NCI-H524 (cell line): ENCODE data around the gene TRIM40.
"Not testable (repeated sequence)": the region's sequence is repeated elsewhere in the genome, so short reads cannot be mapped to it uniquely, and the experiment has no call there.

ENCODE experiments used
- DNase-seq, 2 experiments: peaks; one replicate each; lab custom pipeline; 2025; lab: John Stamatoyannopoulos, UW

Gene TRIM40

GRCh38 chr6:30163090-30163917 lies 27.4 kb downstream of the TRIM40 start, which contains the start of gene TRIM15:
Gene TRIM15 (plus strand): TSS chr6:30163546. CDS start chr6:30163685, 139 bp downstream.
- no peak for DNase-seq

- no peak for DNase-seq
These were observed 28.1 kb downstream of the TRIM40 start for GRCh38 chr6:30163918-30164654.

- no peak for DNase-seq
These were observed 28.8 kb downstream of the TRIM40 start for GRCh38 chr6:30164714-30165113.

- not testable (repeated sequence) for DNase-seq
These were observed 29.3 kb downstream of the TRIM40 start for GRCh38 chr6:30165238-30165637.

- DNase-seq = no peak
These were observed 31.2 kb downstream of the TRIM40 start for GRCh38 chr6:30167101-30167500.

- no peak for DNase-seq
These were observed 32.8 kb downstream of the TRIM40 start for GRCh38 chr6:30168741-30169140.

- DNase-seq = peak; percentile 21 to 60
These were observed 34.0 kb downstream of the TRIM40 start for GRCh38 chr6:30169658-30170614.

GRCh38 chr6:30171677-30172471 lies 35.9 kb downstream of the TRIM40 start:
- peak; percentile 72 to 75 for DNase-seq

- no peak for DNase-seq
These were observed 36.7 kb downstream of the TRIM40 start for GRCh38 chr6:30172681-30173080.

GRCh38 chr6:30175765-30176164 lies 39.8 kb downstream of the TRIM40 start:
- peak; percentile 64 to 69 for DNase-seq

- no peak for DNase-seq
These were observed 42.9 kb downstream of the TRIM40 start for GRCh38 chr6:30178837-30179236.

GRCh38 chr6:30180145-30180544 lies 44.2 kb downstream of the TRIM40 start:
- DNase-seq = no peak

- no peak for DNase-seq
These were observed 48.6 kb downstream of the TRIM40 start for GRCh38 chr6:30184417-30185031.

GRCh38 chr6:30185846-30186484 lies 50.0 kb downstream of the TRIM40 start:
- no peak for DNase-seq

- no peak for DNase-seq
These were observed 52.6 kb downstream of the TRIM40 start for GRCh38 chr6:30188541-30188940.

GRCh38 chr6:30192076-30192475 lies 56.1 kb downstream of the TRIM40 start:
- DNase-seq = no peak

GRCh38 chr6:30194797-30195690 lies 59.1 kb downstream of the TRIM40 start:
- DNase-seq = no peak

- no peak for DNase-seq
These were observed 60.0 kb downstream of the TRIM40 start for GRCh38 chr6:30195951-30196350.

GRCh38 chr6:30196376-30196775 lies 60.4 kb downstream of the TRIM40 start:
- no peak for DNase-seq
